Measurements from ENCODE around the gene B9D1.
"Not testable (repeated sequence)": the region's sequence is repeated elsewhere in the genome, so short reads cannot be mapped to it uniquely, and the experiment has no call there.

B9D1 gene

GRCh38 chr17:19357351-19357750, 5.2 kb downstream of the B9D1 start:
- no peak for DNase-seq

GRCh38 chr17:19354748-19355147, 7.8 kb downstream of the B9D1 start:
- no peak for DNase-seq

- DNase-seq: not testable (repeated sequence)
Measured at GRCh38 chr17:19353401-19353800, 9.1 kb downstream of the B9D1 start.

GRCh38 chr17:19348806-19349205, 13.7 kb downstream of the B9D1 start:
- no peak for DNase-seq

- no peak for DNase-seq
Measured at GRCh38 chr17:19348081-19348650, 14.4 kb downstream of the B9D1 start.

GRCh38 chr17:19347323-19348080, 15.0 kb downstream of the B9D1 start:
- DNase-seq: no peak

GRCh38 chr17:19346351-19347255, 15.9 kb downstream of the B9D1 start:
- no peak for DNase-seq

- DNase-seq: no peak
Measured at GRCh38 chr17:19345486-19346350, 16.8 kb downstream of the B9D1 start.

GRCh38 chr17:19345067-19345460, 17.5 kb downstream of the B9D1 start:
- no peak for DNase-seq

- no peak for DNase-seq
Measured at GRCh38 chr17:19344311-19345066, 18.0 kb downstream of the B9D1 start.

GRCh38 chr17:19343671-19344151, 18.8 kb downstream of the B9D1 start:
- DNase-seq: no peak

- DNase-seq: no peak
Measured at GRCh38 chr17:19343256-19343630, 19.3 kb downstream of the B9D1 start.

GRCh38 chr17:19342611-19343255, 19.8 kb downstream of the B9D1 start:
- DNase-seq: no peak

GRCh38 chr17:19341641-19342610, 20.6 kb downstream of the B9D1 start:
- no peak for DNase-seq

GRCh38 chr17:19341211-19341631, 21.3 kb downstream of the B9D1 start:
- DNase-seq: no peak

GRCh38 chr17:19339341-19339815, 23.1 kb downstream of the B9D1 start:
- no peak for DNase-seq

- DNase-seq: peak; percentile 31 to 55
Measured at GRCh38 chr17:19338031-19338990, 24.2 kb downstream of the B9D1 start.

GRCh38 chr17:19337712-19338023, 24.9 kb downstream of the B9D1 start:
- no peak for DNase-seq
